HL-60 (cell line): ENCODE measurements around the gene CDKN2D.

Experiments used
- GABPA ChIP-seq: IDR thresholded peaks from 2 replicates; pipeline ENCODE4 v1.6.1; 2012; ENCODE audit warnings: low read depth
- POLR2AphosphoS5 ChIP-seq: IDR thresholded peaks from 2 replicates; pipeline ENCODE4 v1.6.1; 2012; ENCODE audit warnings: low read depth
- SPI1 ChIP-seq: IDR thresholded peaks from 2 replicates; pipeline ENCODE4 v1.6.1; 2012; ENCODE audit warnings: low read depth, mild to moderate bottlenecking, borderline replicate concordance
- TF ChIP-seq, protein P1 (sequence below): IDR thresholded peaks from one replicate; pipeline ENCODE4 v1.5.1; 2011; ENCODE audit warnings: low read length, control low read depth, inconsistent platforms; ENCODE audit not compliant: insufficient read depth
- TF ChIP-seq, protein P2 (sequence below): IDR thresholded peaks from 2 replicates; pipeline ENCODE4 v1.6.1; 2012; ENCODE audit warnings: low read depth; ENCODE audit not compliant: insufficient replicate concordance

DNA sequence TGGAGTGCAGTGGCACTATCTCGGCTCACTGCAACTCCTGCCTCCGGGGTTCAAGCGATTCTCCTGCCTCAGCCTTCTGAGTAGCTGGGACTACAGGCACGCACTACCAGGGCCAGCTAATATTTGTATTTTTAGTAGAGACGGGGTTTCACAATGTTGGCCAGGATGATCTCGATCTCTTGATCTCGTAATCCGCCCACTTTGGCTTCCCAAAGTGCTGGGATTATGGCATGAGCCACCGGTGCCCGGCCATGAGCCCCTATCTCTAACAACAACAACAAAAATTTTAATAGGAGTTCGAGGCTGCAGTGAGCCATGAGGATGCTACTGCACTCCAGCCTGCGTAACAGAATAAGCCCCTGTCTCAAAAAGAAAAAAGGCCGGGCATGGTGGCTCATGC is 13.3 kb upstream of the CDKN2D start:
- TF ChIP-seq, protein P1, sequence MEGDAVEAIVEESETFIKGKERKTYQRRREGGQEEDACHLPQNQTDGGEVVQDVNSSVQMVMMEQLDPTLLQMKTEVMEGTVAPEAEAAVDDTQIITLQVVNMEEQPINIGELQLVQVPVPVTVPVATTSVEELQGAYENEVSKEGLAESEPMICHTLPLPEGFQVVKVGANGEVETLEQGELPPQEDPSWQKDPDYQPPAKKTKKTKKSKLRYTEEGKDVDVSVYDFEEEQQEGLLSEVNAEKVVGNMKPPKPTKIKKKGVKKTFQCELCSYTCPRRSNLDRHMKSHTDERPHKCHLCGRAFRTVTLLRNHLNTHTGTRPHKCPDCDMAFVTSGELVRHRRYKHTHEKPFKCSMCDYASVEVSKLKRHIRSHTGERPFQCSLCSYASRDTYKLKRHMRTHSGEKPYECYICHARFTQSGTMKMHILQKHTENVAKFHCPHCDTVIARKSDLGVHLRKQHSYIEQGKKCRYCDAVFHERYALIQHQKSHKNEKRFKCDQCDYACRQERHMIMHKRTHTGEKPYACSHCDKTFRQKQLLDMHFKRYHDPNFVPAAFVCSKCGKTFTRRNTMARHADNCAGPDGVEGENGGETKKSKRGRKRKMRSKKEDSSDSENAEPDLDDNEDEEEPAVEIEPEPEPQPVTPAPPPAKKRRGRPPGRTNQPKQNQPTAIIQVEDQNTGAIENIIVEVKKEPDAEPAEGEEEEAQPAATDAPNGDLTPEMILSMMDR = no peak
- TF ChIP-seq, protein P2, sequence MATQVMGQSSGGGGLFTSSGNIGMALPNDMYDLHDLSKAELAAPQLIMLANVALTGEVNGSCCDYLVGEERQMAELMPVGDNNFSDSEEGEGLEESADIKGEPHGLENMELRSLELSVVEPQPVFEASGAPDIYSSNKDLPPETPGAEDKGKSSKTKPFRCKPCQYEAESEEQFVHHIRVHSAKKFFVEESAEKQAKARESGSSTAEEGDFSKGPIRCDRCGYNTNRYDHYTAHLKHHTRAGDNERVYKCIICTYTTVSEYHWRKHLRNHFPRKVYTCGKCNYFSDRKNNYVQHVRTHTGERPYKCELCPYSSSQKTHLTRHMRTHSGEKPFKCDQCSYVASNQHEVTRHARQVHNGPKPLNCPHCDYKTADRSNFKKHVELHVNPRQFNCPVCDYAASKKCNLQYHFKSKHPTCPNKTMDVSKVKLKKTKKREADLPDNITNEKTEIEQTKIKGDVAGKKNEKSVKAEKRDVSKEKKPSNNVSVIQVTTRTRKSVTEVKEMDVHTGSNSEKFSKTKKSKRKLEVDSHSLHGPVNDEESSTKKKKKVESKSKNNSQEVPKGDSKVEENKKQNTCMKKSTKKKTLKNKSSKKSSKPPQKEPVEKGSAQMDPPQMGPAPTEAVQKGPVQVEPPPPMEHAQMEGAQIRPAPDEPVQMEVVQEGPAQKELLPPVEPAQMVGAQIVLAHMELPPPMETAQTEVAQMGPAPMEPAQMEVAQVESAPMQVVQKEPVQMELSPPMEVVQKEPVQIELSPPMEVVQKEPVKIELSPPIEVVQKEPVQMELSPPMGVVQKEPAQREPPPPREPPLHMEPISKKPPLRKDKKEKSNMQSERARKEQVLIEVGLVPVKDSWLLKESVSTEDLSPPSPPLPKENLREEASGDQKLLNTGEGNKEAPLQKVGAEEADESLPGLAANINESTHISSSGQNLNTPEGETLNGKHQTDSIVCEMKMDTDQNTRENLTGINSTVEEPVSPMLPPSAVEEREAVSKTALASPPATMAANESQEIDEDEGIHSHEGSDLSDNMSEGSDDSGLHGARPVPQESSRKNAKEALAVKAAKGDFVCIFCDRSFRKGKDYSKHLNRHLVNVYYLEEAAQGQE = no peak
- no peak for TF ChIP-seq POLR2AphosphoS5
- TF ChIP-seq SPI1 = no peak
- TF ChIP-seq GABPA = no peak
